Breast epithelium (tissue), 3 donors: ENCODE measurements around the gene NRXN2.

Experiments used
- POLR2A ChIP-seq: fragments of 450-650 bp; IDR thresholded peaks from one replicate; pipeline ENCODE4 v1.6.1; 2016; ENCODE audit warnings: antibody characterized with exemption, mild to moderate bottlenecking, moderate library complexity
- TF ChIP-seq, protein P1 (sequence below), 3 donors: fragments of 450-650 bp; IDR thresholded peaks; one replicate each; pipeline ENCODE4 v1.5.1; 2016 to 2017; ENCODE audit warnings: antibody characterized with exemption in 3 of 3, mild to moderate bottlenecking in 3 of 3, moderate library complexity in 3 of 3

GRCh38 chr11:64723907-64724862 lies 1.2 kb upstream of the NRXN2 start:
- TF ChIP-seq, protein P1, sequence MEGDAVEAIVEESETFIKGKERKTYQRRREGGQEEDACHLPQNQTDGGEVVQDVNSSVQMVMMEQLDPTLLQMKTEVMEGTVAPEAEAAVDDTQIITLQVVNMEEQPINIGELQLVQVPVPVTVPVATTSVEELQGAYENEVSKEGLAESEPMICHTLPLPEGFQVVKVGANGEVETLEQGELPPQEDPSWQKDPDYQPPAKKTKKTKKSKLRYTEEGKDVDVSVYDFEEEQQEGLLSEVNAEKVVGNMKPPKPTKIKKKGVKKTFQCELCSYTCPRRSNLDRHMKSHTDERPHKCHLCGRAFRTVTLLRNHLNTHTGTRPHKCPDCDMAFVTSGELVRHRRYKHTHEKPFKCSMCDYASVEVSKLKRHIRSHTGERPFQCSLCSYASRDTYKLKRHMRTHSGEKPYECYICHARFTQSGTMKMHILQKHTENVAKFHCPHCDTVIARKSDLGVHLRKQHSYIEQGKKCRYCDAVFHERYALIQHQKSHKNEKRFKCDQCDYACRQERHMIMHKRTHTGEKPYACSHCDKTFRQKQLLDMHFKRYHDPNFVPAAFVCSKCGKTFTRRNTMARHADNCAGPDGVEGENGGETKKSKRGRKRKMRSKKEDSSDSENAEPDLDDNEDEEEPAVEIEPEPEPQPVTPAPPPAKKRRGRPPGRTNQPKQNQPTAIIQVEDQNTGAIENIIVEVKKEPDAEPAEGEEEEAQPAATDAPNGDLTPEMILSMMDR (IDR thresholded peaks at IDR 0.05) = no peak
- no peak for TF ChIP-seq POLR2A
